KMS-11 (cell line): ENCODE data around the gene GLIS1.

ENCODE experiments used
- H2AFZ ChIP-seq: fragments of 200-600 bp; sonication (generic); 2 replicates; pipeline ENCODE4 v1.6.1; 2016; ENCODE audit warnings: antibody characterized with exemption, mixed run types, low read depth
- H3K27ac ChIP-seq: fragments of 200-600 bp; sonication (generic); 2 replicates; pipeline ENCODE4 v1.6.1; 2016; ENCODE audit warnings: mild to moderate bottlenecking, mixed run types
- H3K27me3 ChIP-seq: fragments of 200-600 bp; sonication (generic); 2 replicates; pipeline ENCODE4 v1.6.1; 2017; ENCODE audit warnings: mild to moderate bottlenecking, low read depth, mixed run types, moderate library complexity; ENCODE audit not compliant: insufficient read depth
- H3K36me3 ChIP-seq: fragments of 200-600 bp; sonication (generic); 2 replicates; pipeline ENCODE4 v1.6.1; 2017; ENCODE audit warnings: mild to moderate bottlenecking, mixed run types; ENCODE audit not compliant: insufficient read depth
- H3K4me1 ChIP-seq: fragments of 200-600 bp; sonication (generic); 2 replicates; pipeline ENCODE4 v1.6.1; 2016; ENCODE audit warnings: mild to moderate bottlenecking, low read depth, mixed run types; ENCODE audit not compliant: poor library complexity, severe bottlenecking
- H3K4me2 ChIP-seq: fragments of 200-600 bp; sonication (generic); 2 replicates; pipeline ENCODE4 v1.7.0; 2016; ENCODE audit warnings: mild to moderate bottlenecking, mixed run types
- H3K4me3 ChIP-seq: fragments of 200-600 bp; sonication (generic); IDR thresholded peaks from 2 replicates; pipeline ENCODE4 v1.6.1; 2017; ENCODE audit warnings: low read depth, low read length, mixed read lengths; ENCODE audit not compliant: insufficient read depth
- H3K79me2 ChIP-seq: fragments of 200-600 bp; sonication (generic); 2 replicates; pipeline ENCODE4 v1.6.1; 2016; ENCODE audit warnings: low read depth, mixed run types; ENCODE audit not compliant: insufficient read depth
- H3K9ac ChIP-seq: fragments of 200-600 bp; sonication (generic); 2 replicates; pipeline ENCODE4 v1.6.1; 2016; ENCODE audit warnings: mild to moderate bottlenecking, mixed run types
- H4K20me1 ChIP-seq: fragments of 200-600 bp; sonication (generic); 2 replicates; pipeline ENCODE4 v1.6.1; 2016; ENCODE audit warnings: mild to moderate bottlenecking, mixed run types; ENCODE audit not compliant: insufficient read depth
- CTCF ChIP-seq: fragments of 200-600 bp; sonication (generic); conservative IDR thresholded peaks from 2 replicates; pipeline ENCODE4 v1.6.1; 2017; ENCODE audit warnings: low read depth, mild to moderate bottlenecking, antibody characterized with exemption, low read length, moderate library complexity, mixed read lengths

The GLIS1 gene

GRCh38 chr1:53736290-53736689 is 2.7 kb downstream of the GLIS1 start:
- Histone ChIP-seq H3K36me3 (no peaks in the 10 kb centered on the region), H3K27ac (peak overlapping the region; percentile 83; the same call in 1 of the 2 replicates), H3K4me1 (peaks cover 65% of the 10 kb centered on the region), H3K27me3 (no peaks in the 10 kb centered on the region), H2AFZ (peak overlapping the region; percentile 63; the same call in 1 of the 2 replicates), H3K9ac (no peak overlapping the region), H3K4me2 (peak overlapping the region; percentile 77; the same call in 1 of the 2 replicates), H3K4me3 (no peak overlapping the region), H4K20me1 (no peaks in the 10 kb centered on the region), H3K79me2 (peaks cover 10% of the 10 kb centered on the region; the same call in 1 of the 2 replicates)
- no peak for TF ChIP-seq CTCF

- Histone ChIP-seq H3K27me3 (no peaks in the 10 kb centered on the region), H3K4me3 (no peak overlapping the region), H2AFZ (peak overlapping the region; percentile 63; the same call in 1 of the 2 replicates), H3K4me2 (peak overlapping the region; percentile 77), H4K20me1 (no peaks in the 10 kb centered on the region), H3K36me3 (no peaks in the 10 kb centered on the region), H3K4me1 (peaks cover 65% of the 10 kb centered on the region), H3K27ac (peak overlapping the region; percentile 83), H3K79me2 (peaks cover 10% of the 10 kb centered on the region; the same call in 1 of the 2 replicates), H3K9ac (peak overlapping the region; percentile 35; the same call in 1 of the 2 replicates)
- TF ChIP-seq CTCF = no peak
These were observed 3.3 kb downstream of the GLIS1 start for GRCh38 chr1:53735681-53736080.

GRCh38 chr1:53735261-53735660 is 3.7 kb downstream of the GLIS1 start:
- Histone ChIP-seq H3K27ac (peak overlapping the region; percentile 83), H4K20me1 (no peaks in the 10 kb centered on the region), H2AFZ (peak overlapping the region; percentile 63; the same call in 1 of the 2 replicates), H3K4me2 (peak overlapping the region; percentile 77), H3K4me1 (peaks cover 65% of the 10 kb centered on the region), H3K4me3 (peak overlapping the region; percentile 25), H3K27me3 (no peaks in the 10 kb centered on the region), H3K79me2 (peaks cover 10% of the 10 kb centered on the region; the same call in 1 of the 2 replicates), H3K9ac (peak overlapping the region; percentile 35; the same call in 1 of the 2 replicates), H3K36me3 (no peaks in the 10 kb centered on the region)
- TF ChIP-seq CTCF = no peak

GRCh38 chr1:53734650-53735211 is 4.2 kb downstream of the GLIS1 start:
- peaks cover 62% of the 10 kb centered on the region for H3K4me1 ChIP-seq
- H3K4me2 ChIP-seq = peak overlapping the region; percentile 77
- no peaks in the 10 kb centered on the region for H4K20me1 ChIP-seq
- H3K27me3 ChIP-seq = no peaks in the 10 kb centered on the region
- peak overlapping the region; percentile 83 for H3K27ac ChIP-seq
- H3K9ac ChIP-seq = peak overlapping the region; percentile 35; the same call in 1 of the 2 replicates
- TF ChIP-seq CTCF = no peak
- peak overlapping the region; percentile 63 for H2AFZ ChIP-seq
- H3K4me3 ChIP-seq = peak overlapping the region; percentile 52
- H3K36me3 ChIP-seq = no peaks in the 10 kb centered on the region
- peaks cover 10% of the 10 kb centered on the region; the same call in 1 of the 2 replicates for H3K79me2 ChIP-seq
